Measurements from ENCODE around the gene CCDC33. TPM values are rescaled to one million over a fixed set of nuclear protein-coding genes. Genes with fewer than 3 reads are reported as not detected.

CCDC33 gene
- total RNA-seq, 1 experiment from 2014 or later, result 2.7 TPM

- H3K27me3 Mint-ChIP-seq (ENCODE audit: unreplicated experiment), result peaks cover 19% of the 10 kb centered on the region
- CTCF ChIA-PET, result no interaction called here
- H3K9me3 Mint-ChIP-seq (ENCODE audit: low read depth, unreplicated experiment), result no peaks in the 10 kb centered on the region
- intact Hi-C loops (cut with micrococcal nuclease; ENCODE audit: unreplicated experiment), result no loop called here
- no peak overlapping the region for H3K27ac Mint-ChIP-seq (ENCODE audit: unreplicated experiment)
- TF ChIP-seq CTCF (IDR thresholded peaks at IDR 0.05; ENCODE audit: unreplicated experiment), result no peak
- H3K36me3 Mint-ChIP-seq (ENCODE audit: insufficient read depth, unreplicated experiment), result no peaks in the 10 kb centered on the region
- no TSS peak for BruUV-seq (replicated peaks)
- peaks cover 20% of the 10 kb centered on the region for H3K4me1 Mint-ChIP-seq (ENCODE audit: low read depth, unreplicated experiment)
- no peak for DNase-seq
- no peak overlapping the region for H3K4me3 Mint-ChIP-seq (ENCODE audit: low read depth, unreplicated experiment)
Measured at GRCh38 chr15:74338676-74339075, 102.5 kb downstream of the CCDC33 start.

GRCh38 chr15:74339371-74339770, 103.2 kb downstream of the CCDC33 start:
- intact Hi-C loops (cut with micrococcal nuclease; ENCODE audit: unreplicated experiment), result no loop called here
- BruUV-seq (replicated peaks), result no TSS peak
- H3K4me1 Mint-ChIP-seq (ENCODE audit: low read depth, unreplicated experiment), result peaks cover 20% of the 10 kb centered on the region
- DNase-seq, result no peak
- no peak for TF ChIP-seq CTCF (IDR thresholded peaks at IDR 0.05; ENCODE audit: unreplicated experiment)
- no peaks in the 10 kb centered on the region for H3K36me3 Mint-ChIP-seq (ENCODE audit: insufficient read depth, unreplicated experiment)
- peaks cover 12% of the 10 kb centered on the region for H3K27me3 Mint-ChIP-seq (ENCODE audit: unreplicated experiment)
- H3K9me3 Mint-ChIP-seq (ENCODE audit: low read depth, unreplicated experiment), result no peaks in the 10 kb centered on the region
- CTCF ChIA-PET, result no interaction called here
- H3K4me3 Mint-ChIP-seq (ENCODE audit: low read depth, unreplicated experiment), result no peak overlapping the region
- no peak overlapping the region for H3K27ac Mint-ChIP-seq (ENCODE audit: unreplicated experiment)

GRCh38 chr15:74340150-74340549, 104.0 kb downstream of the CCDC33 start:
- Mint-ChIP-seq H3K27me3 (ENCODE audit: unreplicated experiment) (peaks cover 10% of the 10 kb centered on the region), H3K9me3 (ENCODE audit: low read depth, unreplicated experiment) (no peaks in the 10 kb centered on the region), H3K36me3 (ENCODE audit: insufficient read depth, unreplicated experiment) (no peaks in the 10 kb centered on the region), H3K4me3 (ENCODE audit: low read depth, unreplicated experiment) (no peak overlapping the region), H3K27ac (ENCODE audit: unreplicated experiment) (no peak overlapping the region), H3K4me1 (ENCODE audit: low read depth, unreplicated experiment) (peaks cover 20% of the 10 kb centered on the region)
- TF ChIP-seq CTCF (IDR thresholded peaks at IDR 0.05; ENCODE audit: unreplicated experiment), result no peak
- DNase-seq, result peak; percentile 44
- no TSS peak for BruUV-seq (replicated peaks)
- CTCF ChIA-PET, result interaction anchor here (0.5 to 2.2 kb wide), 2 partner anchors 11 to 291 kb away, joined by 3 to 5 read pairs; no protein-coding TSS in a partner anchor
- intact Hi-C loops (cut with micrococcal nuclease; ENCODE audit: unreplicated experiment), result no loop called here

GRCh38 chr15:74343127-74343796, 107.1 kb downstream of the CCDC33 start:
- Mint-ChIP-seq H3K4me1 (ENCODE audit: low read depth, unreplicated experiment) (peaks cover 28% of the 10 kb centered on the region), H3K4me3 (ENCODE audit: low read depth, unreplicated experiment) (no peak overlapping the region), H3K27me3 (ENCODE audit: unreplicated experiment) (peaks cover 12% of the 10 kb centered on the region), H3K9me3 (ENCODE audit: low read depth, unreplicated experiment) (no peaks in the 10 kb centered on the region), H3K36me3 (ENCODE audit: insufficient read depth, unreplicated experiment) (no peaks in the 10 kb centered on the region), H3K27ac (ENCODE audit: unreplicated experiment) (no peak overlapping the region)
- CTCF ChIA-PET, result no interaction called here
- BruUV-seq (replicated peaks), result no TSS peak
- TF ChIP-seq CTCF (IDR thresholded peaks at IDR 0.05; ENCODE audit: unreplicated experiment), result no peak
- intact Hi-C loops (cut with micrococcal nuclease; ENCODE audit: unreplicated experiment), result no loop called here
- no peak for DNase-seq

Measured in Calu3 (cell line).